ENCODE data around the gene FAAP100.

Gene FAAP100

DNA sequence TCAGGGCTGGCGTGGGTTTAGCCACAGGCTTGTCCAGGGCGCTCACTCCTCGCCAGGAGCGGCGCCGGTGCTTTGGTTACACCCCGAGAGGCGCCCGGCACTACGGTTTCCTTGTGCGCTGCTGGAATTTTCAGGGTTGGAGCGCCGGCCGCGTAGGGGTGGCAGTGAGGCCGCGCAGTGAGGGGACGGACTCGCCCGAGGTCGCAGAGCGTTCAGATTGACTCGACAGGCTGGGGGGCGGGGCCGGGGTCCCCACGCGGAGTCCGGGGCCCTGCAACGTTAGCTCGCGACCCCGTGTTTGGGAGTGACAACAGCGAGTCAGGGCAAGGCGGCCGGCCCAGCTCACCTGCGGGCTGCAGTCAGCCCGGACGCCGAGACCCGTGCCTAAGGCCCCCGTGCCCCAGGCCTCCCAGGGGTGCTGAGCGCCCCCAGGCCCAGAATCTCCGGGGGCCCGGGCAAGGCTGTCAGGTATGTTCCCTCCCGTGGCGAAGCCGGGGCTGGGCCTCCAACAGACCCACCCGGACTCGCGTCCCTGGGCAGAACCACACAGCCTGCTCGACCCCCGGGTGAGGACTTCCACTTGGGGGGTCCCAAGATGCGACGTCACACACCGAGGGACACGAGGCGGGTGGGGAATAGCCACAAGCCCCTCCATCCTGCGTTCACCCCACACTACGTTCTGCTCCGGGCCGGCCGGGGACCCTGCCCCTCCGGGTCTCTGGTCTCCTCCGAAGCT lies 38.2 kb downstream of the FAAP100 start:
- H3K27ac ChIP-seq (ENCODE audit: low read depth, low read length) = peak overlapping the region; percentile 97
- peak overlapping the region; percentile 86 for H3K9ac ChIP-seq (ENCODE audit: low read depth, low read length)
- peak overlapping the region; percentile 74 for H3K4me3 ChIP-seq (ENCODE audit: low read depth, low read length)
- H3K4me1 ChIP-seq (ENCODE audit: control insufficient read depth, insufficient read depth, low read length) = peaks cover 14% of the 10 kb centered on the region
- peaks cover 9% of the 10 kb centered on the region for H3K27me3 ChIP-seq (ENCODE audit: control insufficient read depth, insufficient read depth, low read length)
- H3K36me3 ChIP-seq (ENCODE audit: control insufficient read depth, insufficient read depth, low read length) = peaks cover 33% of the 10 kb centered on the region
- no peaks in the 10 kb centered on the region for H3K9me3 ChIP-seq (ENCODE audit: control insufficient read depth, insufficient read depth, low read length)

- Histone ChIP-seq H3K9ac (ENCODE audit: low read depth, low read length) (peak overlapping the region; percentile 86), H3K27me3 (ENCODE audit: control insufficient read depth, insufficient read depth, low read length) (peaks cover 4% of the 10 kb centered on the region), H3K9me3 (ENCODE audit: control insufficient read depth, insufficient read depth, low read length) (no peaks in the 10 kb centered on the region), H3K4me1 (ENCODE audit: control insufficient read depth, insufficient read depth, low read length) (peaks cover 14% of the 10 kb centered on the region), H3K4me3 (ENCODE audit: low read depth, low read length) (peak overlapping the region; percentile 74), H3K36me3 (ENCODE audit: control insufficient read depth, insufficient read depth, low read length) (peaks cover 35% of the 10 kb centered on the region), H3K27ac (ENCODE audit: low read depth, low read length) (peak overlapping the region; percentile 97)
Measured at GRCh38 chr17:81513372-81513752, 38.8 kb downstream of the FAAP100 start.

GRCh38 chr17:81512562-81513371 lies 39.4 kb downstream of the FAAP100 start, which contains the start of gene ACTG1:
Gene ACTG1 (minus strand): TSS chr17:81512799. CDS start chr17:81512354, 445 bp downstream.
- Histone ChIP-seq H3K27ac (ENCODE audit: low read depth, low read length) (peak within 1 kb of the TSS; percentile 97), H3K9ac (ENCODE audit: low read depth, low read length) (peak within 1 kb of the TSS; percentile 98), H3K4me3 (ENCODE audit: low read depth, low read length) (peak within 1 kb of the TSS; percentile 97), H3K27me3 (ENCODE audit: control insufficient read depth, insufficient read depth, low read length) (no peaks in the 10 kb centered on the region), H3K9me3 (ENCODE audit: control insufficient read depth, insufficient read depth, low read length) (no peaks in the 10 kb centered on the region), H3K36me3 (ENCODE audit: control insufficient read depth, insufficient read depth, low read length) (peaks cover 35% of the 10 kb centered on the region), H3K4me1 (ENCODE audit: control insufficient read depth, insufficient read depth, low read length) (peaks cover 9% of the 10 kb centered on the region)

DNA sequence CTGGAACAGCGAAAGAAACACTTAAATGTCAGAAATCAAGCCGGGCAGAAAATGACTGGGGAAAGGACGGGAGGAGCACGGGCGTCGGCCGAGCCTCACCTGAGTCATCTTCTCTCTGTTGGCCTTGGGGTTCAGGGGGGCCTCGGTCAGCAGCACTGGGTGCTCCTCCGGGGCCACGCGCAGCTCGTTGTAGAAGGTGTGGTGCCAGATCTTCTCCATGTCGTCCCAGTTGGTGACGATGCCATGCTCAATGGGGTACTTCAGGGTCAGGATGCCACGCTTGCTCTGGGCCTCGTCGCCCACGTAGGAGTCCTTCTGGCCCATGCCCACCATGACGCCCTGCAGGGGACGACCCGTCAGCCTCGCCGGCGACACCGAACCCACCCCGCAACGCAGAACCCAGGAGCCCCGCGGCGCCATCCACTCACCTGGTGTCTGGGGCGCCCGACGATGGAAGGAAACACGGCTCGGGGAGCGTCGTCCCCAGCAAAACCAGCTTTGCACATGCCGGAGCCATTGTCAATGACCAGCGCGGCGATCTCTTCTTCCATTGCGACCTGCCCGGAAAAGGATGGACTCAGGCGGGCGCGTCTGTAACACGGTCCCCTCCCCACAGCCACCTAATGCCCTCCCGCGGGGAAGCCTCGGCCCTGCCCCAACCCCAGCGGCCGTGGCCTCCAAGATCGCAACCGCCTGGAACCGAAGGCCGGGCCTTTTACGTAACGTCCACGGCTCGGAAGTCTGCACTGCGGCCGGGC lies 40.2 kb downstream of the FAAP100 start:
- Histone ChIP-seq H3K27ac (ENCODE audit: low read depth, low read length) (peak overlapping the region; percentile 90), H3K4me1 (ENCODE audit: control insufficient read depth, insufficient read depth, low read length) (peaks cover 8% of the 10 kb centered on the region), H3K9ac (ENCODE audit: low read depth, low read length) (peak overlapping the region; percentile 98), H3K27me3 (ENCODE audit: control insufficient read depth, insufficient read depth, low read length) (no peaks in the 10 kb centered on the region), H3K4me3 (ENCODE audit: low read depth, low read length) (peak overlapping the region; percentile 97), H3K36me3 (ENCODE audit: control insufficient read depth, insufficient read depth, low read length) (peaks cover 35% of the 10 kb centered on the region), H3K9me3 (ENCODE audit: control insufficient read depth, insufficient read depth, low read length) (no peaks in the 10 kb centered on the region)

GRCh38 chr17:81511554-81511803 lies 40.7 kb downstream of the FAAP100 start:
- Histone ChIP-seq H3K9me3 (ENCODE audit: control insufficient read depth, insufficient read depth, low read length) (no peaks in the 10 kb centered on the region), H3K27me3 (ENCODE audit: control insufficient read depth, insufficient read depth, low read length) (no peaks in the 10 kb centered on the region), H3K4me3 (ENCODE audit: low read depth, low read length) (peak overlapping the region; percentile 97), H3K9ac (ENCODE audit: low read depth, low read length) (peak overlapping the region; percentile 98), H3K36me3 (ENCODE audit: control insufficient read depth, insufficient read depth, low read length) (peaks cover 35% of the 10 kb centered on the region), H3K27ac (ENCODE audit: low read depth, low read length) (peak overlapping the region; percentile 90), H3K4me1 (ENCODE audit: control insufficient read depth, insufficient read depth, low read length) (peaks cover 8% of the 10 kb centered on the region)

DNA sequence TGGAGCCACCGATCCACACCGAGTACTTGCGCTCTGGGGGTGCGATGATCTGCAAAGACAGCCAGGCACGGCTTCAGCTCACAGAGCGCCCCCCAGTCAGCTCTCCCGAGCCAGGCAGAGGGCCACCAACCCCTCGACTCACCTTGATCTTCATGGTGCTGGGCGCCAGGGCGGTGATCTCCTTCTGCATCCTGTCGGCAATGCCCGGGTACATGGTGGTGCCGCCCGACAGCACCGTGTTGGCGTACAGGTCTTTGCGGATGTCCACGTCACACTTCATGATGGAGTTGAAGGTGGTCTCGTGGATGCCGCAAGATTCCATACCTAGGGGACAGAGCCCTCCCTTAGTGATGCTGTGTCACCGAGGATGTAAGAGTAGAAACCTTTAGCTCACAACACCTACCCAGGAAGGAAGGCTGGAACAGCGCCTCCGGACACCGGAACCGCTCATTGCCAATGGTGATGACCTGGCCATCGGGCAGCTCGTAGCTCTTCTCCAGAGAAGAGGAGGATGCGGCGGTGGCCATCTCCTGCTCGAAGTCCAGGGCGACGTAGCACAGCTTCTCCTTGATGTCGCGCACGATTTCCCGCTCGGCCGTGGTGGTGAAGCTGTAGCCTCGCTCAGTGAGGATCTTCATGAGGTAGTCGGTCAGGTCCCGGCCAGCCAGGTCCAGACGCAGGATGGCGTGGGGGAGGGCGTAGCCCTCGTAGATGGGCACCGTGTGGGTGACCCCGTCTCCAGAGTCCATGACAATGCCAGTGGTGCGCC lies 41.2 kb downstream of the FAAP100 start:
- peak overlapping the region; percentile 97 for H3K4me3 ChIP-seq (ENCODE audit: low read depth, low read length)

GRCh38 chr17:81509972-81510784 lies 42.0 kb downstream of the FAAP100 start:
- peak overlapping the region; percentile 90 for H3K27ac ChIP-seq (ENCODE audit: low read depth, low read length)
- peak overlapping the region; percentile 98 for H3K9ac ChIP-seq (ENCODE audit: low read depth, low read length)
- no peaks in the 10 kb centered on the region for H3K27me3 ChIP-seq (ENCODE audit: control insufficient read depth, insufficient read depth, low read length)
- no peaks in the 10 kb centered on the region for H3K4me1 ChIP-seq (ENCODE audit: control insufficient read depth, insufficient read depth, low read length)
- peaks cover 35% of the 10 kb centered on the region for H3K36me3 ChIP-seq (ENCODE audit: control insufficient read depth, insufficient read depth, low read length)
- peak overlapping the region; percentile 97 for H3K4me3 ChIP-seq (ENCODE audit: low read depth, low read length)
- no peaks in the 10 kb centered on the region for H3K9me3 ChIP-seq (ENCODE audit: control insufficient read depth, insufficient read depth, low read length)

More for the DNA sequence above, 41.2 kb downstream of the FAAP100 start:
- Histone ChIP-seq H3K9me3 (ENCODE audit: control insufficient read depth, insufficient read depth, low read length) (no peaks in the 10 kb centered on the region), H3K4me1 (ENCODE audit: control insufficient read depth, insufficient read depth, low read length) (peaks cover 3% of the 10 kb centered on the region), H3K27me3 (ENCODE audit: control insufficient read depth, insufficient read depth, low read length) (no peaks in the 10 kb centered on the region), H3K9ac (ENCODE audit: low read depth, low read length) (peak overlapping the region; percentile 98), H3K36me3 (ENCODE audit: control insufficient read depth, insufficient read depth, low read length) (peaks cover 35% of the 10 kb centered on the region), H3K27ac (ENCODE audit: low read depth, low read length) (peak overlapping the region; percentile 90)

DNA sequence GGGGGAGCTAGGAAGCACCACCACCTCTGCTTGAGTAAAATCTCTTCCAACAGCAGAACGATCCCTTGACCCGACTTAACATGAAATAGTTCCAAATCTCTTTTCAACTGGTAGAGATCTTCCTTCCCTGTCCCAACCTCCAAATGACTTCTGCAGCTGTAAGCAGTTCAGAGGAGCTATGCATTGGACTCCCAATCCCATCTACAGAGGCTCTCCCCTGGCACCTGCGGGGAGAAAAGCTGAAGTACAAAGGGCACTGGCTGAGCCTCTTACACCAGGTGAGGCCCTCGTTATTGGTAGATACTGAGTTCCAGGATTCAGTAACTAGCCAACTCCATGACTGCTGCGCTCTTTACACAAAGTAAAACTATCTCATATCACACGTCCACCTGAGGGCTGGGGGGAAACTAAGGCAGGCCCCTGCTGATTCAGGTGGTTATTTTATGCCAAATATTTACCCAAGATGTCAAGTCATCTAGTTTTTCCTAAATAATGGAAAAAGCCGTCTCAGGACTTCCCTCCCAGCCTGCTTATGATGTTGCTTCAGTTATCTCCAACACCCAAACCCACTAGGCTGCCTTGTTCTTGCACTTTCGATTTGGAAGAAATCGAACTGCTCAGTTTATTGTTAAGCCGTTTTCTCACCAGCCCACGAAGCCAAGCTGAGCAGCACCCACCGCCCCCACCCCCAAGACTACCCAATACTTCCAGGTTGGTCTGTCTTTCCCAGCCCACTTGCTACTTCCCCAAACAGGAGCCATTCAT lies 42.8 kb downstream of the FAAP100 start:
- Histone ChIP-seq H3K27me3 (ENCODE audit: control insufficient read depth, insufficient read depth, low read length) (no peaks in the 10 kb centered on the region), H3K4me1 (ENCODE audit: control insufficient read depth, insufficient read depth, low read length) (no peaks in the 10 kb centered on the region), H3K9me3 (ENCODE audit: control insufficient read depth, insufficient read depth, low read length) (no peaks in the 10 kb centered on the region), H3K36me3 (ENCODE audit: control insufficient read depth, insufficient read depth, low read length) (peaks cover 35% of the 10 kb centered on the region), H3K4me3 (ENCODE audit: low read depth, low read length) (peak overlapping the region; percentile 97), H3K9ac (ENCODE audit: low read depth, low read length) (peak overlapping the region; percentile 98), H3K27ac (ENCODE audit: low read depth, low read length) (peak overlapping the region; percentile 90)

DNA sequence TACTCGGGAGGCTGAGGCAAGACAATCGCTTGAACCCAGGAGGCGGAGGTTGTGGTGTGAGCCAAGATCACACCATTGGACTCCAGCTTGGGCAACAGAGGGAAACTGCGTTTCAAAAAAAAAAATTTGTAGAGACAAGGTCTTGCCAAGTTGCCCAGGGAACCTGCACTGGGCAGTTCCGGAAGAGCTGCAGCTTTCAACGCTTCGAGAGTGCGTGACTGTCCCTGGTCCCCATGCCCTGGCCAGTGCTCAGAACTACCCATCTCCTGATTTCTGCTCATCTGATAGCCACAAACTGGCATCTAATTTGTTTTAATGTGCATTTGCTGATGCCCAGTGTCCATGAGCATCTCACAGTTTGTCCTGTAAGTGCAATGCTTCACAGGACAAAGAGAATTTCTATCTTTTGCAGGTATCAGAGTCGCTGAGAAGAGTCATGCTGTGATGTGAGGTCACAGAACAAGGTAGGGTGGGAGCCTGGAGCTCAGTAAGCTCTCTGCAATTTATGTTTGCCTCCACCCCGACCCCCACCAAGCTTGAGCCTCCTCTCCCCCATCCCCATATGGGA lies 43.4 kb downstream of the FAAP100 start:
- H3K9me3 ChIP-seq (ENCODE audit: control insufficient read depth, insufficient read depth, low read length) = no peaks in the 10 kb centered on the region
- H3K4me3 ChIP-seq (ENCODE audit: low read depth, low read length) = peak overlapping the region; percentile 97
- H3K4me1 ChIP-seq (ENCODE audit: control insufficient read depth, insufficient read depth, low read length) = no peaks in the 10 kb centered on the region
- peak overlapping the region; percentile 90 for H3K27ac ChIP-seq (ENCODE audit: low read depth, low read length)
- H3K27me3 ChIP-seq (ENCODE audit: control insufficient read depth, insufficient read depth, low read length) = no peaks in the 10 kb centered on the region
- H3K36me3 ChIP-seq (ENCODE audit: control insufficient read depth, insufficient read depth, low read length) = peaks cover 35% of the 10 kb centered on the region
- H3K9ac ChIP-seq (ENCODE audit: low read depth, low read length) = no peak overlapping the region
